IMR-90 (cell line): ENCODE measurements around the gene ABR. TPM values are rescaled to one million over a fixed set of nuclear protein-coding genes. Genes with fewer than 3 reads are reported as not detected.

Source experiments
- ATAC-seq: fragments of 200-7000 bp; cut with Tn5 transposase; 2 replicates; pipeline ENCODE4 v1.9.1; 2020; ENCODE audit warnings: low read depth, mild to moderate bottlenecking, moderate library complexity
- BruUV-seq: library from RNA; stranded (reverse); fragments of 400-500 nt; replicated peaks from 2 replicates; lab custom pipeline; 2021; lab: Mats Ljungman, UMichigan
- CTCF ChIA-PET: fragments of 300-600 bp; formaldehyde crosslinking; extraction: SDS; loops from one replicate; lab custom pipeline; 2021; ENCODE audit warnings: antibody characterized with exemption; lab: Yijun Ruan, JAX
- POLR2A ChIA-PET: fragments of 300-600 bp; sonication (Branson Sonifier 250); formaldehyde crosslinking; loops from one replicate; lab custom pipeline; 2022; ENCODE audit warnings: antibody characterized with exemption; ENCODE audit not compliant: unreplicated experiment; lab: Charles Lee
- DNase-seq: peaks from one replicate; pipeline ENCODE4 v3.0.0; 2013
- H2AFZ ChIP-seq: replicated peaks from 2 replicates; pipeline ENCODE3; 2013; ENCODE audit warnings: low read length, mild to moderate bottlenecking; ENCODE audit not compliant: poor library complexity
- H2AK5ac ChIP-seq: 2 replicates; pipeline ENCODE4 v1.6.1; 2013; ENCODE audit warnings: low read depth, low read length, inconsistent platforms
- H2AK9ac ChIP-seq: replicated peaks from 2 replicates; pipeline ENCODE3; 2013; ENCODE audit warnings: mild to moderate bottlenecking, low read depth, low read length, moderate library complexity; ENCODE audit not compliant: poor library complexity
- H2BK120ac ChIP-seq: 2 replicates; pipeline ENCODE4 v1.6.1; 2013; ENCODE audit warnings: low read depth, low read length, inconsistent platforms
- H2BK15ac ChIP-seq: 3 replicates; pipeline ENCODE4 v1.6.1; 2013; ENCODE audit warnings: low read depth, low read length, inconsistent platforms
- H2BK20ac ChIP-seq: 2 replicates; pipeline ENCODE4 v1.6.1; 2013; ENCODE audit warnings: low read depth, mild to moderate bottlenecking, inconsistent platforms, low read length, moderate library complexity
- H2BK5ac ChIP-seq: 2 replicates; pipeline ENCODE4 v1.6.1; 2013; ENCODE audit warnings: mild to moderate bottlenecking, low read depth, low read length, inconsistent platforms; ENCODE audit not compliant: poor library complexity, severe bottlenecking
- H3K14ac ChIP-seq: replicated peaks from 2 replicates; pipeline ENCODE4 v1.6.1; 2013; ENCODE audit warnings: low read depth, low read length, inconsistent platforms
- H3K18ac ChIP-seq: 2 replicates; pipeline ENCODE4 v1.6.1; 2013; ENCODE audit warnings: low read depth, low read length, control low read depth
- H3K23ac ChIP-seq: 2 replicates; pipeline ENCODE4 v1.6.1; 2013; ENCODE audit warnings: low read depth, low read length, inconsistent platforms
- H3K27ac ChIP-seq: 2 replicates; pipeline ENCODE4 v1.5.1; 2013; ENCODE audit warnings: mild to moderate bottlenecking, control low read depth, low read length; ENCODE audit not compliant: insufficient read depth
- H3K27me3 ChIP-seq: 2 replicates; pipeline ENCODE4 v1.6.1; 2013; ENCODE audit warnings: low read length; ENCODE audit not compliant: control insufficient read depth, insufficient read depth
- H3K36me3 ChIP-seq: 2 replicates; pipeline ENCODE4 v1.6.1; 2013; ENCODE audit warnings: low read length, mixed read lengths; ENCODE audit not compliant: control insufficient read depth, insufficient read depth
- H3K4ac ChIP-seq: 2 replicates; pipeline ENCODE4 v1.6.1; 2013; ENCODE audit warnings: low read depth, low read length, inconsistent platforms
- H3K4me1 ChIP-seq: 2 replicates; pipeline ENCODE4 v1.6.1; 2013; ENCODE audit warnings: low read length, mixed read lengths; ENCODE audit not compliant: control insufficient read depth, insufficient read depth
- H3K4me2 ChIP-seq: 2 replicates; pipeline ENCODE4 v1.6.1; 2013; ENCODE audit warnings: low read depth, mild to moderate bottlenecking, control low read depth, low read length, moderate library complexity
- H3K4me3 ChIP-seq: 2 replicates; pipeline ENCODE4 v1.5.1; 2013; ENCODE audit warnings: low read depth, mild to moderate bottlenecking, control low read depth, low read length, moderate library complexity; ENCODE audit not compliant: insufficient read depth
- H3K56ac ChIP-seq: 2 replicates; pipeline ENCODE4 v1.6.1; 2013; ENCODE audit warnings: low read length, inconsistent platforms; ENCODE audit not compliant: insufficient read depth; ENCODE audit errors: extremely low read depth
- H3K79me1 ChIP-seq, 2 experiments: 2 replicates each; pipeline ENCODE4 v1.6.1; 2013; ENCODE audit warnings: low read length in 2 of 2, inconsistent platforms in 1 of 2, low read depth in 1 of 2
- H3K9ac ChIP-seq: 2 replicates; pipeline ENCODE4 v1.6.1; 2013; ENCODE audit warnings: low read depth, low read length, control low read depth
- H3K9me1 ChIP-seq: 2 replicates; pipeline ENCODE4 v1.6.1; 2013; ENCODE audit warnings: low read length, inconsistent platforms; ENCODE audit not compliant: insufficient read depth
- H3K9me3 ChIP-seq: 2 replicates; pipeline ENCODE4 v1.6.1; 2013; ENCODE audit warnings: low read length; ENCODE audit not compliant: control insufficient read depth, insufficient read depth
- H4K20me1 ChIP-seq: 2 replicates; pipeline ENCODE4 v1.6.1; 2013; ENCODE audit warnings: low read length, inconsistent platforms; ENCODE audit not compliant: insufficient read depth
- H4K5ac ChIP-seq: 2 replicates; pipeline ENCODE4 v1.6.1; 2013; ENCODE audit warnings: mild to moderate bottlenecking, low read depth, low read length, control low read depth
- H4K8ac ChIP-seq, 2 experiments: 2 replicates each; pipeline ENCODE4 v1.6.1; 2013; ENCODE audit warnings: low read depth in 2 of 2, low read length in 2 of 2, control low read depth in 1 of 2, inconsistent platforms in 1 of 2
- H4K91ac ChIP-seq: 2 replicates; pipeline ENCODE4 v1.6.1; 2013; ENCODE audit warnings: low read depth, low read length, inconsistent platforms; ENCODE audit not compliant: insufficient read depth
- BHLHE40 ChIP-seq: fragments of 150-350 bp; IDR thresholded peaks from 2 replicates; pipeline ENCODE4 v1.6.1; 2016; ENCODE audit warnings: mild to moderate bottlenecking, low read depth, low read length
- CEBPB ChIP-seq: IDR thresholded peaks from 2 replicates; pipeline ENCODE4 v1.6.1; 2012; ENCODE audit warnings: low read depth, low read length, improper control_type of control experiment
- FOS ChIP-seq: fragments of 150-350 bp; IDR thresholded peaks from 2 replicates; pipeline ENCODE4 v1.6.1; 2016; ENCODE audit warnings: low read depth, low read length
- MXI1 ChIP-seq: IDR thresholded peaks from 2 replicates; pipeline ENCODE4 v1.6.1; 2012; ENCODE audit warnings: low read depth, mild to moderate bottlenecking, low read length, moderate library complexity, borderline replicate concordance
- POLR2A ChIP-seq: IDR thresholded peaks from 2 replicates; pipeline ENCODE4 v1.6.1; 2012; ENCODE audit warnings: mild to moderate bottlenecking, low read depth, low read length
- RCOR1 ChIP-seq: IDR thresholded peaks from 2 replicates; pipeline ENCODE4 v1.6.1; 2012; ENCODE audit warnings: mild to moderate bottlenecking, low read length, improper control_type of control experiment; ENCODE audit not compliant: insufficient replicate concordance
- SMC3 ChIP-seq: fragments of 150-350 bp; IDR thresholded peaks from 2 replicates; pipeline ENCODE4 v1.6.1; 2016; ENCODE audit warnings: low read depth, mild to moderate bottlenecking, antibody characterized with exemption, low read length, moderate library complexity
- WGBS, 2 experiments: methylation state at CpG; one replicate each; pipeline versions ENCODE4 v1.1.5 to v1.1.7; 2013; ENCODE audit warnings: missing lambda C conversion rate in 2 of 2; ENCODE audit not compliant: insufficient read length in 1 of 2; ENCODE audit errors: extremely low coverage in 2 of 2; 5-methylcytosine and 5-hydroxymethylcytosine counted together
- dilution Hi-C: fragments of 300-500 bp; cut with HindIII; formaldehyde crosslinking; loops from one replicate; pipeline ENCODE4 v1.14.3; 2018; ENCODE audit warnings: low sequenced_read_pairs; ENCODE audit not compliant: unreplicated experiment
- in situ Hi-C: fragments of 300-500 bp; cut with MboI; formaldehyde crosslinking; loops from 3 replicates; pipeline ENCODE4 v1.14.3; 2019; ENCODE audit warnings: low sequenced_read_pairs, inconsistent platforms, mixed read lengths
- intact Hi-C: fragments of 100-400 bp; cut with micrococcal nuclease; formaldehyde crosslinking; loops from 2 replicates; pipeline ENCODE4 v1.10.0; 2022
- polyA plus RNA-seq, 3 experiments: library from polyadenylated mRNA; depleted of rRNA; stranded (reverse); fragments of >200 nt; gene quantifications; 2 replicates each; pipeline ENCODE4 v1.2.3, GENCODE V29; 2012; ENCODE audit warnings: low replicate concordance in 1 of 3
- total RNA-seq: library from RNA; depleted of rRNA; stranded (reverse); fragments of >200 nt; gene quantifications from 2 replicates; pipeline ENCODE4 v1.2.3, GENCODE V29; 2012

The ABR gene
- total and polyA plus RNA-seq, 2 of the 4 experiments (the other 2 are of a cell fraction): 28.3 to 79.7 TPM

GRCh38 chr17:1043601-1044251 lies 136.1 kb downstream of the ABR start:
- H3K4me2 ChIP-seq: no peak overlapping the region
- POLR2A ChIA-PET: no interaction called here

More at GRCh38 chr17:1043601-1044251, 136.1 kb downstream of the ABR start:
- no peak overlapping the region for H3K4me3 ChIP-seq
- no peak overlapping the region for H3K18ac ChIP-seq
- no peaks in the 10 kb centered on the region for H3K9me3 ChIP-seq
- no peak overlapping the region for H3K23ac ChIP-seq
- intact Hi-C loops (no loop called here), in situ Hi-C loops (no loop called here), dilution Hi-C loops (no loop called here)
- peaks cover 17% of the 10 kb centered on the region for H3K4me1 ChIP-seq
- H3K4ac ChIP-seq: no peak overlapping the region
- CTCF ChIA-PET: no interaction called here
- no peak for ATAC-seq
- no peak overlapping the region for H4K5ac ChIP-seq
- no peak overlapping the region for H4K8ac ChIP-seq
- H2BK5ac ChIP-seq: no peak overlapping the region
- H3K36me3 ChIP-seq: peaks cover 29% of the 10 kb centered on the region
- H3K79me1 ChIP-seq: peaks cover 24 to 38% of the 10 kb centered on the region in 2 experiments
- peaks cover 8% of the 10 kb centered on the region for H3K9me1 ChIP-seq
- H2AFZ ChIP-seq: no peak overlapping the region
- H2BK15ac ChIP-seq: no peak overlapping the region
- H3K9ac ChIP-seq: no peak overlapping the region
- H2AK5ac ChIP-seq: no peak overlapping the region
- 68% methylated on average over 10 of the region's 21 CpGs; no CpG with 5 or more reads in 1 of the 2 experiments for WGBS, 2 experiments
- no peak overlapping the region for H2BK20ac ChIP-seq
- H3K27me3 ChIP-seq: no peaks in the 10 kb centered on the region
- no peak overlapping the region for H3K56ac ChIP-seq
- BruUV-seq: no TSS peak
- H4K20me1 ChIP-seq: peaks cover 31% of the 10 kb centered on the region
- DNase-seq: no peak
- no peak overlapping the region for H4K91ac ChIP-seq
- no peak overlapping the region for H2BK120ac ChIP-seq
- no peak overlapping the region for H2AK9ac ChIP-seq
- no peak overlapping the region for H3K27ac ChIP-seq
- TF ChIP-seq POLR2A (no peak), BHLHE40 (no peak), MXI1 (no peak), CEBPB (no peak), RCOR1 (no peak), SMC3 (no peak), FOS (no peak)
- no peak overlapping the region for H3K14ac ChIP-seq
